GM12892 (cell line): Measurements from ENCODE around the gene KISS1.

ENCODE experiments used
- DNase-seq: peaks from one replicate; pipeline ENCODE4 v3.0.0; 2011; ENCODE audit not compliant: insufficient read length
- FAIRE-seq: peaks from 2 replicates; lab custom pipeline; 2011; peaks lifted over from hg19 to GRCh38; lab: Jason Lieb, UNC
- POLR2A ChIP-seq: IDR thresholded peaks from 2 replicates; pipeline ENCODE4 v1.6.1; 2011; ENCODE audit warnings: low read depth, low read length, control low read depth
- POLR2AphosphoS5 ChIP-seq: IDR thresholded peaks from 2 replicates; pipeline ENCODE4 v1.6.1; 2011; ENCODE audit warnings: low read depth, low read length, control low read depth
- TAF1 ChIP-seq: IDR thresholded peaks from 2 replicates; pipeline ENCODE4 v1.6.1; 2011; ENCODE audit warnings: low read depth, mild to moderate bottlenecking, control low read depth, low read length, borderline replicate concordance

KISS1 gene

DNA sequence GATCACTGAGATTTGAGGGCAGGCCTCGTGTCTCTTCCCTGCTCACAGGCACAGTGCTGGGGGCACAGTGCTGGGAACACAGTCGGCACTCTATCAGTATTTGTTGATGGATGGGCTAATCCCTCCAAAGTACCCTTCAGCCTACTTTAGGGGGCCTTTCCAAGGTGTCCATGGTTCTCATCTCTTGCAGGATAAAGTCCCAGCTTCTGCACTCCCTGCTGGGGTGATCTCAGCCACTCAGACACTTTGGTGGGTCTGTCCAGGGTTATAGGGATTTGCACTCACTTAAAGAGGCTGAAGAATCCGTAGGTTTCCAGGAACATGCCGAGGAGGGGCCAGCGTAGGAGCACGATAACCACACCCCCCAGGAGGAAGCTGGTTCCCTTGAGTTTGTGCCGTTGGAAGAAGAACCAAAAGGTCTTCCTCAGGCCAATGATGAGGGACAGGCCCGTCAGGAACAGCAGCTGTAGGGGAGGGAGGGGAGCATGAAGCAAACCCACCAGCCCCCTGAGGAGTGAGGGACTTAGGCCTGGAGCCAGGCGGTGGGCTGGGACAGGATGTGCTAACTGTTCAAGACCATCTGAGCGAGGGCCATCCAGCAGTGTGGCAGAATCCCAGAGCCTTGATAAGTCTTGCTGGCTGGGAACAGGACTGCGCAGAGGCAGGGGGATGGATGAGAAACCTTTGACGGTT is 5.2 kb upstream of the KISS1 start:
- DNase-seq (no peak), FAIRE-seq (no peak)
- TF ChIP-seq TAF1 (no peak), POLR2A (no peak), POLR2AphosphoS5 (no peak)

DNA sequence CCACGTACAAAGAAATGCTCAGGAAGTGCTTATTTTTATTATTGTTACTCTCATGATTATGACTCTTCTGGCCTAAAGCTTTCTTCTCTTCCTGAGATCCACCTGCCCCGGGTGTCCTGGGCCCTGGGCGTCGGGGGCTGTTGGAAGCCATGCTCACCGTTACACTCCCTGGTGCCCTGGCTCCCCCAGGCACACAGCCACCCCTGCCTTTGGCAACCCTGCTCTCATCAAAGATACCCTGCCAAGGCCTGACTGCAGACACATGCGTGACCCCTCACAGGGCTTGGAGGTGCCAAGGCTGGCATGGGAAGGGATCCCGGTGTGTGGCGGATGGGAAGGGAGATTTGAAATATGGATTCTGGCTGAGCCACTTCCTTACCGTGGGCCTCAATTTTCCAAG is 3.3 kb upstream of the KISS1 start:
- FAIRE-seq (no peak), DNase-seq (no peak)
- no peak for TF ChIP-seq POLR2AphosphoS5
- TF ChIP-seq TAF1, result no peak
- no peak for TF ChIP-seq POLR2A

DNA sequence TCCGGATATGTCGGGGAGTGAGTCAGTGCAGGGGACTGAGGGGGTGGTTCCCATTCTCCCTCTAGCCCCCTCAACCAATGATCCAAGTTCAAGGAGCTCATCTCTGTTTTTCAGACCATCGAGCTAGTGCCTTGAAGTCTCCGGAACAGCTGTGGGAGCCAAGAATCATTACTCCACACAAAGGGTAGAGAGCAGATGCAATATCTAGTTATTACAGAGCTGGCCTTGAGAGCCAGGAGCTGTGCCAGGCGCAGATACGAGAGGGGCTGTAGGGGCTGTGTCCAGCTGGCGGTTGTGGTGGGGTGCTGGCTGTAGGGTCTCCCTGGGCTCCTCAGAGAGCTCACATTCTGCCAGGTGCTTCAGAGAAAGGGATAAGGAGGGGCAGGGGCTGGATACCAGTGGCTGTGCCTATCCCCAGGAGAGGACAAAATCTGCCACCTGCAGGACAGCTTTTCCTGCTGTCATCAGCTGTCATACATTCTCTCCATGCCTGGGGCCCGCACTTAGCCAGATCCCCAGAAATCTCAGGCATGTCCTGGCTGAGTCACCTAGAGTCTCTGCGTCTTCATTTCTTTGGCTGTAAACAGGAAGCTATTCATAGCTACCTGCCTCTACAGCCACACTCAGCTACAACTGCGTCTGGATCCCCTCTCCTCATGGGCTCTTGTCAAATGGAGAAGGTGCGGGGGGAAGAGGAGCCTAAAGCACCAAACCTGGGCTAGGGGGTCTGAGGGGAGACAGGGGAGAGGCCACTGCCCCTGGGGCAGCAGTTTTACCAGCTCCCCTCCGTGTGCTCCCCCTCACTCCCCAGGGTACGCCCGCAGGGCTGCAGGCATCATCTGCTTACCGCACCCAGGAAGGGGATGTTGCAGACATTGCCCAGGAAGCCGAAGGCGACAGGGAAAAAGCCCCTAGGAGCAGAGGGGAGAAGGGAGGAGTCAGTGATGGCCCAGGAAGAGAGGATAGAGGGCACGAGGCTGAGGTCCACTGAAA is 2.4 kb upstream of the KISS1 start:
- DNase-seq (no peak), FAIRE-seq (no peak)
- TF ChIP-seq TAF1, result no peak
- no peak for TF ChIP-seq POLR2AphosphoS5
- TF ChIP-seq POLR2A, result no peak

DNA sequence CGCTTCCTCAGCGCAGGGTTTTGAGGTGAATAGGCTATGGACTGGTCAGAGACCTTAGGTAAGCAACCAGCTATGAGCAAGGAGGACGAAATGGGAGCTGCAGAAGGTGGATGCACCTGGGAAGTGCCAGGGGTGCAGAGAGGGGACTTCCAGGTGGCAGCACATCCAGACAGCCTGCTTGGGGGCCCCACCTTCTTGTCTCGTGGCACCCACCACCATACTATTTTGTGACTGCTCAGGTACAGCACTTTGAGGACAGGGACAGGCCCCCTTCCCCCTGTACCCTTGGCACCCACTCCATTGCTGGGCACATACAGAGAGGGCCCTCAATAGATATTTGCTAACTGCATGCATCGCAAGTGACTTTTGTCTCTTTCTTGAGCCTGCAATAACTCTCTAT is 777 bp upstream of the KISS1 start:
- DNase-seq (no peak), FAIRE-seq (no peak)
- TF ChIP-seq TAF1 (no peak), POLR2A (no peak), POLR2AphosphoS5 (no peak)

DNA sequence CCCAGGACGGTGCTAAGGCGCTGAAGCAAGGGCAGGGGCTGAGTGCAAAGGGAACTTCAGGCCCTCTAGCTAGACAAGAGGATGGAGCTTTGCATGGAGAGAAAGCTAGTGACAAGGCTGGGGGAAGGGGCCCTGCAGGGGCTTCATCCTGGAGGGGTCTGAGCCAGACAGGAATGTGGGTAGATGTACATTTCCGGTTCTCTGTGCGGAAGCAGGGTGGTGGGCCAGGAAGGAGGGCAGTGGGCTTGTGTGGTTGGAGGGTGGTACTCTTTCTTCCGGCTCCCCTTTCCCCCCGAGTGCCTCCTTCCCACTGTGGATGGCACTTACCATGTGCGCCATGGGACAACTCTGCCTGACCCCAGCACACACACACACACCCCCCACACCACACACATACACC is 1.5 kb downstream of the KISS1 start:
- DNase-seq, result no peak

DNA sequence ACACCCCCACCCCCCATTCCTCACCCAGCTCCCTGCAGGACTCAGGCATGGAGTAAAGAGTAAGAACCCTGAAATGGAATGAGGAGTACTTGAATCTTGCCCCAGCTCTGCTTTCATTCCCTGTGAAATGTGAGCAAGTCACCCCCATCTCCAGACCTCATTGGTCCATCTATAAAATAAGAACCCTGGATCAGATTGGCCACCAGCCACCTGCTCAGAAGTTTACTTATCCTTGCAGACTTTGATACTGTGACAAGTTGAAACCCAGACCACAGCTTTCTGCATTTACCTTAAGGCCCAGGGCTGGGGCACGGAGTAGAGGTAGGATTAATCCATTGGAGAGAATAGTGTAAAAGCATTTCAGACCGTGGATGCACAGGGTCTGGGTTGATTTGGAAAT is 2.2 kb downstream of the KISS1 start:
- FAIRE-seq (no peak), DNase-seq (no peak)
- TF ChIP-seq POLR2A (no peak), TAF1 (no peak), POLR2AphosphoS5 (no peak)

More for the DNA sequence above, 1.5 kb downstream of the KISS1 start:
- TF ChIP-seq TAF1 (no peak), POLR2AphosphoS5 (no peak), POLR2A (no peak)
- no peak for FAIRE-seq

DNA sequence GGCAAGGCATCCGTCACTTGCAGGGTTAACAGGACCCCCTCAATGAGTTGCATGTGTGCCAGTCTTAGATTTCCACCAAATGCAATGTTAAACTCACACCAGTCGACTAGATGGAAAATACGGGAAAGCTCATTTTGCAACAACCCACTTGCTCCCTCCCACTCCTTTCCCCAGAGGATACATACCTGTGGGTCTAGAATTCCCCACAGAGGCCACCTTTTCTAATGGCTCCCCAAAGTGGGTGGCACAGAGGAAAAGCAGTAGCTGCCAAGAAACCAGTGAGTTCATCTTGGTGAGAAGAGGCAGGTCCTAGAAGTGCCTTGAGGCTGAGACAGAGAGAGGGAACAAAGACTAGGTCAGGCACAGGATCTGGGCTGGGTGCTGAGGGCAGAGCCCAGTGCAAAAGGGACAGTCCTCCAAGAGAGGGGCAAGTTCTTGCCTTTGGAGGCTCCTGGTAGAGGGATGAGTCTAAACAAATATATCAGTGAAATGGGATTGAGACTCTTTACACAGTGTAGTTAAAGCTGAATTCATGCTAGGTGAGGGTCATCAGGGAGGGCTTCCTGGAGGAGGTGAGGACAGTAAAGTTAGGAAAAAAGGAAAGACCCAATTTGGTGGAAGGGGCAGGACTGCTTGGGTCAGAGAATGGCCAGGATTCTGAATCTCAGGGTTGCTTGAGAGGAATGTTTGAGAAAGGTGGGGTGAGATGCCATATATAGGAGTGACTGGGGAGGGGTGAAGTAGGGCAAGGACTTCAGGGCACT is 3.5 kb downstream of the KISS1 start:
- TF ChIP-seq POLR2A (no peak), TAF1 (no peak), POLR2AphosphoS5 (no peak)
- DNase-seq, result no peak
- no peak for FAIRE-seq

DNA sequence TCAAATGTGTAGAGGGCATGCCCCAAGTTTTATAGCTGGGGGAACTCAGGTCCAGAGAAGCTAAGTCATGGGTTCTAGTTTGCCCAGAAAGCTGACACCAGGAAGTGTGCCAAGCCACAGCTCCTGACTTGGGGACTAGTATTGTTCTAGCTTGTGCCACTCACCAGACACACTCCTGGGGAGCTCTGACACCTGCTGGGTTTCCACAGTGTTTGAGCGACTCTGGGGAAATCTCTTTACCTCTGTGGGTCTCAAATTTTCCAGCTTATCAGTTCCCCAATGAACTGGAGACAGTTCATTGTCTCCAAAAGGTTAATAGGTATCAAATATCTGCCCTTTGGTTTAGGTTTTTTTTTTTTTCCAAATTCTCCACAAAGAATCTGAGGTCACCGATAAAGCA is 4.2 kb downstream of the KISS1 start:
- FAIRE-seq, result no peak

DNA sequence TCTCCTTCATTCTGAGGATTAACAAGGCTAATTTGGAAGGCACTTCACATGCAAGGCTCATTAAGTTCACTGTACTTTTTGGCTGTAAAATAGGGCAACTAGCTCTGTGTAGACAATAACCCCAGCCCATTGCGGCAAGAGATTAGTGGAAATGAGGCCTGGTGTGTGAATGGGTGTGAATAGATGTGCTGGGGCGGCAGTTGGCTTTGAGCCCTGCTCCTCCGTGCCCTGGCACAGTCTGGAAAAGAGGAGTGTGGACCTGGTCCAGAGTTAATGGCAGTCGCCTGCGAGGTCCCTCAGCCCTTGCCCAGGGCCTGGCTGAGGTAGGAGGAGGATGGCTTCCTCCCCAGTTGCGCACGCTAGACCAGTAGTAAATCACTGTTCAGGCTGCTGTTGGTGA is 4.8 kb downstream of the KISS1 start:
- TF ChIP-seq POLR2A (no peak), TAF1 (no peak), POLR2AphosphoS5 (no peak)
- no peak for DNase-seq
- no peak for FAIRE-seq

More for the DNA sequence above, 4.2 kb downstream of the KISS1 start:
- DNase-seq, result no peak
- TF ChIP-seq TAF1 (no peak), POLR2AphosphoS5 (no peak), POLR2A (no peak)

DNA sequence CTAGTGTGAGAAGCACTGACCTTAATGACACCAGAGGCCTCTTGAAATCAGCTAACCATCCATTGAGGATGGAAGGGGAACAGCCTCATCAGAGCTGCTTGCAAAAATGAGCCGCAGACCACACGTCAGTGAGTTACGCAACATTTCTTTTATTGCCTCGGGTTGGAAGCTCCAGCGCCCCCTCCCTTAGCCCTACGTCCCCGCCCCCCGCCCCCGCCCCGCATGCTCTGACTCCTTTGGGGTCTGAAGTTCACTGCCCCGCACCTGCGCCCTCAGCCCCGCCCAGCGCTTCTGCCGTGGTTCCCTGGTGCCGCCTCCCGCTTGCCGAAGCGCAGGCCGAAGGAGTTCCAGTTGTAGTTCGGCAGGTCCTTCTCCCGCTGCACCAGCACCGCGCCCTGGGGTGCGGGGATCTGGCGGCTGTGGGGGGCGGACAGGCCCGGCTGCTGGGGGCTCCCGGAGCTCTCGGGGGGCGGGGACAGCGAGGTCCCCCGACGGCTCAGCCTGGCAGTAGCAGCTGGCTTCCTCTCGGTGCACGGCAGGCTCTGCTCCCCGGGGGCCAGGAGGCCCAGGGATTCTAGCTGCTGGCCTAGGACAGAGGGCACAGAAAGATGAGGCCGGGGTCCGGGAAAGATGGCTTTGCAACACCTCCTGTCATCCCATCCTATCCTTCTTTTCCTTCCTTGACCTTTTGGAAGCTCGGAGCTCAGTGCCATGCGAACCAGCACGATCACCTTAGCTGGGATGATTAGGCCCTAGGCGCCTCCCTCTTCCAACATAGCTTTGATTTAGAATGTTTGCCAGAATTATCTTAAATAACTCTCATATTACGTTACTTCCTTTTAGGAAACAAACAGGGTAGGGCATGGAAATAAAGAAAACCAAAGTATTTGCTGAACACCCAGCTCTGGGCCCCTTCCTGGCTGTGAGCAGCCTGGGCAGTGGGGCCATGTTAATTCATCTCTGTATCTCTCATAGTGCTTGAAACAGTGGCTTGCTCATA is 5.8 kb downstream of the KISS1 start:
- FAIRE-seq, result no peak
- no peak for DNase-seq
- TF ChIP-seq TAF1 (no peak), POLR2A (no peak), POLR2AphosphoS5 (no peak)
